ENCODE measurements around the gene RBBP8NL.

Gene RBBP8NL

GRCh38 chr20:62462976-62463592, 35.7 kb upstream of the RBBP8NL start:
- no peak for DNase-seq (ENCODE audit: low spot score)

- no peak for DNase-seq (ENCODE audit: low spot score)
These were observed 34.5 kb upstream of the RBBP8NL start for GRCh38 chr20:62461834-62462233.

GRCh38 chr20:62461157-62461556, 33.8 kb upstream of the RBBP8NL start:
- no peak for DNase-seq (ENCODE audit: low spot score)

- no peak for DNase-seq (ENCODE audit: low spot score)
These were observed 33.3 kb upstream of the RBBP8NL start for GRCh38 chr20:62460678-62461077.

- no peak for DNase-seq (ENCODE audit: low spot score)
These were observed 32.1 kb upstream of the RBBP8NL start for GRCh38 chr20:62459488-62459887.

- no peak for DNase-seq (ENCODE audit: low spot score)
These were observed 31.2 kb upstream of the RBBP8NL start for GRCh38 chr20:62458275-62459251.

GRCh38 chr20:62457831-62458230, 30.5 kb upstream of the RBBP8NL start:
- no peak for DNase-seq (ENCODE audit: low spot score)

GRCh38 chr20:62457098-62457497, 29.8 kb upstream of the RBBP8NL start:
- DNase-seq (ENCODE audit: low spot score) = no peak

GRCh38 chr20:62455929-62456328, 28.6 kb upstream of the RBBP8NL start:
- no peak for DNase-seq (ENCODE audit: low spot score)

- no peak for DNase-seq (ENCODE audit: low spot score)
These were observed 27.7 kb upstream of the RBBP8NL start for GRCh38 chr20:62454904-62455636.

- DNase-seq (ENCODE audit: low spot score) = no peak
These were observed 26.0 kb upstream of the RBBP8NL start for GRCh38 chr20:62453186-62453808.

- no peak for DNase-seq (ENCODE audit: low spot score)
These were observed 25.2 kb upstream of the RBBP8NL start for GRCh38 chr20:62452475-62453095.

- DNase-seq (ENCODE audit: low spot score) = no peak
These were observed 24.6 kb upstream of the RBBP8NL start for GRCh38 chr20:62451970-62452369.

- no peak for DNase-seq (ENCODE audit: low spot score)
These were observed 23.9 kb upstream of the RBBP8NL start for GRCh38 chr20:62451156-62451767.

- no peak for DNase-seq (ENCODE audit: low spot score)
These were observed 22.8 kb upstream of the RBBP8NL start for GRCh38 chr20:62449951-62450691.

- DNase-seq (ENCODE audit: low spot score) = no peak
These were observed 21.4 kb upstream of the RBBP8NL start for GRCh38 chr20:62448788-62449187.

- DNase-seq (ENCODE audit: low spot score) = no peak
These were observed 20.7 kb upstream of the RBBP8NL start for GRCh38 chr20:62448038-62448437.

- no peak for DNase-seq (ENCODE audit: low spot score)
These were observed 19.8 kb upstream of the RBBP8NL start for GRCh38 chr20:62446888-62447869.

GRCh38 chr20:62446481-62446880, 19.1 kb upstream of the RBBP8NL start:
- no peak for DNase-seq (ENCODE audit: low spot score)

Data from putamen (tissue), 1 donor.